Subcutaneous abdominal adipose tissue (tissue), 5 donors: ENCODE data around the gene FKBP1B.
"Not testable (repeated sequence)": the region's sequence is repeated elsewhere in the genome, so short reads cannot be mapped to it uniquely, and the experiment has no call there.

ENCODE experiments used
- H3K27ac ChIP-seq: one replicate; pipeline ENCODE4 v1.7.0; 2013; ENCODE audit warnings: low read depth, mild to moderate bottlenecking, inconsistent platforms, low read length, moderate library complexity
- H3K27me3 ChIP-seq, 5 donors: one replicate each; pipeline ENCODE4 v1.7.0; 2013; ENCODE audit warnings: low read length in 5 of 5, inconsistent platforms in 1 of 5; ENCODE audit not compliant: control insufficient read depth in 5 of 5, insufficient read depth in 4 of 5
- H3K36me3 ChIP-seq, 5 donors: one replicate each; pipeline ENCODE4 v1.7.0; 2013; ENCODE audit warnings: low read length in 5 of 5; ENCODE audit not compliant: control insufficient read depth in 5 of 5, insufficient read depth in 5 of 5
- H3K4me1 ChIP-seq, 5 donors: one replicate each; pipeline ENCODE4 v1.7.0; 2013; ENCODE audit warnings: low read length in 5 of 5, mild to moderate bottlenecking in 3 of 5, moderate library complexity in 1 of 5; ENCODE audit not compliant: control insufficient read depth in 5 of 5, insufficient read depth in 5 of 5
- H3K4me3 ChIP-seq, 5 donors: one replicate each; pipeline ENCODE4 v1.7.0; 2013; ENCODE audit warnings: low read length in 5 of 5, low read depth in 1 of 5
- H3K9ac ChIP-seq, 5 donors: one replicate each; pipeline ENCODE4 v1.7.0; 2013; ENCODE audit warnings: low read length in 5 of 5, mild to moderate bottlenecking in 4 of 5, moderate library complexity in 3 of 5
- H3K9me3 ChIP-seq, 5 donors: one replicate each; pipeline ENCODE4 v1.7.0; 2013; ENCODE audit warnings: low read length in 5 of 5; ENCODE audit not compliant: control insufficient read depth in 5 of 5
- donor health status: healthy.
- donor health status: healthy.
- donor health status: healthy.
- donor health status: healthy.
- donor health status: healthy.

Gene FKBP1B

GRCh38 chr2:24095171-24095677 lies 45.7 kb downstream of the FKBP1B start:
- peaks cover 0 to 14% (median 9%) of the 10 kb centered on the region in 5 donors for H3K36me3 ChIP-seq
- not testable (repeated sequence) for H3K27ac ChIP-seq, H3K4me1 ChIP-seq, H3K4me3 ChIP-seq, H3K9me3 ChIP-seq, H3K27me3 ChIP-seq, H3K9ac ChIP-seq

DNA sequence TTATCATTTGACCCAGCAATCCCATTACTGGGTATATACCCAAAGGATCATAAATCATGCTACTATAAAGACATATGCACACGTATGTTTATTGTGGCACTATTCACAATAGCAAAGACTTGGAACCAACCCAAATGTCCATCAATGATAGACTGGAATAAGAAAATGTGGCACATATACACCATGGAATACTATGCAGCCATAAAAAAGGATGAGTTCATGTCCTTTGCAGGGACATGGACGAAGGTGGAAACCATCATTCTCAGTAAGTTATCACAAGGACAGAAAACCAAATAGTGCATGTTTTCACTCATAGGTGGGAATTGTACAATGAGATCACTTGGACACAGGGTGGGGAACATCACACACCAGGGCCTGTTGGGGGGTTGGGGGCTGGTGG lies 51.2 kb downstream of the FKBP1B start:
- not testable (repeated sequence) for H3K9me3 ChIP-seq, H3K9ac ChIP-seq, H3K27ac ChIP-seq, H3K27me3 ChIP-seq, H3K4me1 ChIP-seq, H3K4me3 ChIP-seq
- peaks cover 4 to 24% (median 10%) of the 10 kb centered on the region in 5 donors for H3K36me3 ChIP-seq

DNA sequence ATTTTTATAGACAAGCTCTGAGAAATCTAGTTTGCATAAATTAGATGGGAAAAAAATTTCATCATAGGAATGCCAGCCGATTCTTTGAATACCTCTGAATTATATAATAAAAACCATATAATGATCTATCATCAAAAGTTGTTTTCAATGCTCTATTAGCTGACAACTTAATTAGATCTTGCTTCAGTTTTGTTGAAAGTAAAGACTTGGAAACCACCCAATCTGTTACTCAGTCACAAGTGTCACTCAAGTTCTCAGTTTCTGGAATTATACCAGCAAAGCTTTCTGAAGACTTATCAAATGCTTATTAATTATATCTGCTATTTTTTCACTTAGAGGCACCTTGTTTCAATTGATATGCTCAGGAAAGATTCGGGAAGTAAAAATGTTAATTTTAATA lies 52.5 kb downstream of the FKBP1B start:
- Histone ChIP-seq H3K9ac (no peak overlapping the region), H3K36me3 (peaks cover 0 to 18% (median 9%) of the 10 kb centered on the region in 5 donors), H3K27me3 (no peaks in the 10 kb centered on the region), H3K9me3 (peaks cover 0 to 3% (median 0%) of the 10 kb centered on the region in 5 donors), H3K4me3 (no peak overlapping the region), H3K27ac (no peak overlapping the region), H3K4me1 (peaks cover 0 to 5% (median 0%) of the 10 kb centered on the region in 5 donors)

GRCh38 chr2:24102677-24103076 lies 53.1 kb downstream of the FKBP1B start:
- H3K27ac ChIP-seq: no peak overlapping the region
- no peak overlapping the region for H3K9ac ChIP-seq
- peaks cover 0 to 5% (median 0%) of the 10 kb centered on the region in 5 donors for H3K4me1 ChIP-seq
- H3K36me3 ChIP-seq: peaks cover 0 to 18% (median 9%) of the 10 kb centered on the region in 5 donors
- no peaks in the 10 kb centered on the region for H3K27me3 ChIP-seq
- no peak overlapping the region for H3K4me3 ChIP-seq
- peaks cover 0 to 3% (median 0%) of the 10 kb centered on the region in 5 donors for H3K9me3 ChIP-seq

GRCh38 chr2:24104110-24104650 lies 54.6 kb downstream of the FKBP1B start:
- Histone ChIP-seq H3K4me3 (no peak overlapping the region), H3K27ac (no peak overlapping the region), H3K36me3 (peaks cover 0 to 18% (median 9%) of the 10 kb centered on the region in 5 donors), H3K4me1 (peaks cover 0 to 5% (median 0%) of the 10 kb centered on the region in 5 donors), H3K9me3 (peaks cover 0 to 3% (median 0%) of the 10 kb centered on the region in 5 donors), H3K27me3 (no peaks in the 10 kb centered on the region), H3K9ac (no peak overlapping the region)

- Histone ChIP-seq H3K27me3 (no peaks in the 10 kb centered on the region), H3K4me3 (no peak overlapping the region), H3K9me3 (peaks cover 0 to 3% (median 0%) of the 10 kb centered on the region in 5 donors), H3K27ac (no peak overlapping the region), H3K9ac (no peak overlapping the region), H3K36me3 (peaks cover 0 to 18% (median 9%) of the 10 kb centered on the region in 5 donors), H3K4me1 (peaks cover 0 to 5% (median 0%) of the 10 kb centered on the region in 5 donors)
These were observed 55.4 kb downstream of the FKBP1B start for GRCh38 chr2:24104906-24105305.

- H3K36me3 ChIP-seq: peaks cover 0 to 18% (median 9%) of the 10 kb centered on the region in 5 donors
- H3K4me1 ChIP-seq: peaks cover 0 to 5% (median 0%) of the 10 kb centered on the region in 5 donors
- peaks cover 0 to 3% (median 0%) of the 10 kb centered on the region in 5 donors for H3K9me3 ChIP-seq
- H3K4me3 ChIP-seq: no peak overlapping the region
- H3K9ac ChIP-seq: no peak overlapping the region
- H3K27me3 ChIP-seq: no peaks in the 10 kb centered on the region
- H3K27ac ChIP-seq: no peak overlapping the region
These were observed 56.3 kb downstream of the FKBP1B start for GRCh38 chr2:24105816-24106215.

- no peak overlapping the region for H3K27ac ChIP-seq
- no peaks in the 10 kb centered on the region for H3K27me3 ChIP-seq
- H3K9ac ChIP-seq: no peak overlapping the region
- H3K36me3 ChIP-seq: peaks cover 0 to 18% (median 9%) of the 10 kb centered on the region in 5 donors
- H3K4me1 ChIP-seq: peaks cover 0 to 5% (median 0%) of the 10 kb centered on the region in 5 donors
- H3K9me3 ChIP-seq: peaks cover 0 to 3% (median 0%) of the 10 kb centered on the region in 5 donors
- no peak overlapping the region for H3K4me3 ChIP-seq
These were observed 57.2 kb downstream of the FKBP1B start for GRCh38 chr2:24106786-24107185.

GRCh38 chr2:24107336-24107735 lies 57.8 kb downstream of the FKBP1B start:
- H3K27ac ChIP-seq: no peak overlapping the region
- no peak overlapping the region for H3K9ac ChIP-seq
- no peaks in the 10 kb centered on the region for H3K27me3 ChIP-seq
- peaks cover 0 to 3% (median 0%) of the 10 kb centered on the region in 5 donors for H3K9me3 ChIP-seq
- H3K4me1 ChIP-seq: peaks cover 0 to 5% (median 0%) of the 10 kb centered on the region in 5 donors
- no peak overlapping the region for H3K4me3 ChIP-seq
- peaks cover 0 to 16% (median 9%) of the 10 kb centered on the region in 5 donors for H3K36me3 ChIP-seq

GRCh38 chr2:24109431-24109830 lies 59.9 kb downstream of the FKBP1B start:
- not testable (repeated sequence) for H3K4me3 ChIP-seq, H3K9ac ChIP-seq, H3K36me3 ChIP-seq, H3K4me1 ChIP-seq, H3K27ac ChIP-seq, H3K27me3 ChIP-seq, H3K9me3 ChIP-seq
